Measurements from ENCODE around the gene PCSK4.
"Not testable (repeated sequence)": the region's sequence is repeated elsewhere in the genome, so short reads cannot be mapped to it uniquely, and the experiment has no call there.

The PCSK4 gene

DNA sequence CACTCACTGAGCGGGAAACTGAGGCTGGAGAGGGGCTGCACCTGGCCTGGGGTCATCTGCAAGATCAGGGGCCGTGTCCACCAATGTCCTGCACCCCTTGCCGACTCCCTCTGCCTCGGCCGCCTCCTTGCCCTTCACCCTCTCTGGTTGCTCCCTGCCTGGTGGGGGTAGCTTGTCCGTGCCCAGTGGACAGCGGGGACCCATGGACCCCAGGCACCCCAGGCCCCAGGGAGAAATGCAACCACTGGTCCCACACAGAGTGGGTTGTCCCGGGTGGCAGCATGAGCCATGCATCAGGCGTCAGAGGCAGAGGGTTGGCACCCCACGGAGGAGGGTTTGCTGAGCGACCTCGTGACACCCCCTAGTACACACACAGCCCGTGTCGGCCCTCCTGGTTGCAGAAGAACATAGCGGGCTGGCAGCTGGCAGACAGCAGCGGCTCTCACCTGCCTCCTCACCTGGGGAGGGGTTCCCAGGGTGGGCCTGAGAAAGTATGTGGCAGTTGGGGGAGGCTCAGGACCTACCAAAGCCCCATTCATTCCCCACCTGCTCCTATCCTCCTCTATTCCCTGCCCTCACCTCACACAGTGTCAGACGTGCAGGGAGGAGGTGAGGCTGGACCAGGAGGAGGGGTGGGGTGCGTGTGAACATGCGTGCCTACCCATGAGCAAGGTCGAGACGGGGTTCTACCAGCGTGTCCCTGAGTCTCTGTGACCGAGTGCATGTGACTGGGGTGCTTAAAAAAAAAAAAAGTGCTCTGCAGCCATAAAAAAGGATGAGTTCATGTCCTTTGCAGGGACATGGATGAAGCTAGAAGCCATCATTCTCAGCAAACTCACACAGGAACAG, 14.0 kb upstream of the PCSK4 start:
- no peak for DNase-seq

DNA sequence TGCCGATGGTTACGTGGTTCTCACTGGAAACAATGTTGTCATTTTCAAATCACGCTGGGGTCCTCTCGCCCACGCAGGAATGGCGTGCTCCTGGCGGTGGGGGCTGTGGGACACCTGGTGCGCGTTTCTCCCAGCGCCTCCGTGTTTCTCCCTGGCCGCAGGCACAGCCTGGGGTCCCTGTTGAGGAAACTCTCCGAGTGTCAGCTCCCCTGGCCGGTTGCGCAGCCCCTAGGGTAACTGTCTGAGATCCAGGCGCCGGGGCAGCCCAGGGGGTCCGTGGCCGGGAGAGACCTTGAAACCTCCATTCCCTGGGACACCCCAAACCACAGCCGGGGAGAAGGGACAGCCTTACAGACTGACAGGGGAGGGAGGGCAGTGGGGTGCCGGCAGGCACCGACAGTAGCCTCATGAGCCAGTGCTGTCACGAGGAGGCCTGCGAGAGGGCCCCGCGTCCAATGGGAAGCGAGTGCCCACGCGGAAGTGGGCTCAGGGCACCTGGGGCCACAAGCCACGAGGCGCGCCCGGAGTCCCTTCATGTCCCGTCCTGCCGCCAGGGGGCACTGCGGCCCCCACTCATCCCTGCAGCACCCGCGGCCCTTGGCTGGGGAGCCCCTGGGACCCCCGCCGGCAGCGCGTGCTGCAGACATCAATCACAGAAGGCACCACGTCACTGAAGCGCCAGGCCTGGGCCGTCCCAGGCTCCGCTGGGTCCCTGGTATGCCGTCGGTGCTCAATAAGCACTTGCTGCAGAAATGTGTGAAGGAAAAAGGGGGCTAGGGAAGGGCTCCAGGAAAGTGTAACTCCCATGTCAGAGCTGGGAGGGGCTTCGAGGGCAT, 13.2 kb upstream of the PCSK4 start:
- DNase-seq = peak; percentile 40

DNA sequence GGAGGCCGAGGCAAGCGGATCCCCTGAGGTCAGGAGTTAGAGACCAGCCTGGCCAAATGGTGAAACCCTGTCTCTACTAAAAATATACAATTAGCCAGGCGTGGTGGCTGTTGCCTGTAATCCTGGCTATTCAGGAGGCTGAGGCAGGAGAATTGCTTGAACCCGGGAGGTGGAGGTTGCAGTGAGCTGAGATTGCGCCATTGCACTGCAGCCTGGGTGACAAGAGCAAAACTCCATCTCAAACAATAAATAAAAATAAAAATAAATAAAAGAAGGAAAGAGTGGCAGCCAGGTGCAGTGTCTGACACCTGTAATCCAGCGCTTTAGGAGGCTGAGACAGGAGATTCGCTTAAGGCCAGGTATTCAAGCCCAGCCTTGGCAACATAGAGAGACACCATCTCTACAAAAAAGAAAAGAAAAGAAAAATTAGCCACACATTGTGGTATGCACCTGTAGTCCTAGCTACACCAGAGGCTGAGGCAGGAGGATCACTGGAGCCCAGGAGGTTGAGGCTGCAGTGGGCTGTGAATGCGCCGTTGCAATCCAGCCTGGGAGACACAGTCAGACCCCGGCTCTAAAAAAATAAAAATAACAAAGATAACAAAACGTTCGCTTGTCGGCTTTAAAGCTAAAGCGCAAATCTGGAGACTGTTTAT, 12.4 kb upstream of the PCSK4 start:
- DNase-seq = no peak

DNA sequence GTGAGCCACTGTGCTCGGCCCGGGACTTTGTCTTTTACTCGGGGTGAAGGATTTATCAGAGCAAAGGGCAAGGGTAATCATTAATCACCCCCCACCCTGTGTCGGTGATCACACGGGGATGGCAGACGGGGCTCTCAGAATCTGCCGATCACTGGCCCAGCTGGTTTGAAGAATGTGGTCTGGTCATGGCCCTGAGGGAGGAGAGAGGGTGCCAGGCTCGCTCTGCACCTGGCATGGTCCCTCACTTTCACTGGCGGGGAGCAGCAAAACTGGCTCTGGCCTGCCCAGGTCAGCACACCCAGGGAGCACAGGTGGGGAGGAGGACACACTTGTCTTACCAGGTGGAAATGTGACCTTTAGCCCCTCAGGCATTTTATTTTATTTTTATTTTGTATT, 11.0 kb upstream of the PCSK4 start:
- no peak for DNase-seq

DNA sequence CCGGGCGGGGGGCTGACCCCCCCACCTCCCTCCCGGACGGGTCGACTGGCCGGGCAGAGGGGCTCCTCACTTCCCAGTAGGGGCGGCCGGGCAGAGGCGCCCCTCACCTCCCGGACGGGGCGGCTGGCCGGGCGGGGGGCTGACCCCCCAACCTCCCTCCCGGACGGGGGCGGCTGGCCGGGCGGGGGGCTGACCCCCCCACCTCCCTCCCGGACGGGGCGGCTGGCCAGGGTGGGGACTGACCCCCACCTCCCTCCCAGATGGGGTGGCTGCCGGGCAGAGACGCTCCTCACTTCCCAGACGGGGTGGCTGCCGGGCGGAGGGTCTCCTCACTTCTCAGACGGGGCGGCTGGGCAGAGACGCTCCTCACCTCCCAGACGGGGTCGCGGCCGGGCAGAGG, 9.1 kb upstream of the PCSK4 start:
- DNase-seq = not testable (repeated sequence)

DNA sequence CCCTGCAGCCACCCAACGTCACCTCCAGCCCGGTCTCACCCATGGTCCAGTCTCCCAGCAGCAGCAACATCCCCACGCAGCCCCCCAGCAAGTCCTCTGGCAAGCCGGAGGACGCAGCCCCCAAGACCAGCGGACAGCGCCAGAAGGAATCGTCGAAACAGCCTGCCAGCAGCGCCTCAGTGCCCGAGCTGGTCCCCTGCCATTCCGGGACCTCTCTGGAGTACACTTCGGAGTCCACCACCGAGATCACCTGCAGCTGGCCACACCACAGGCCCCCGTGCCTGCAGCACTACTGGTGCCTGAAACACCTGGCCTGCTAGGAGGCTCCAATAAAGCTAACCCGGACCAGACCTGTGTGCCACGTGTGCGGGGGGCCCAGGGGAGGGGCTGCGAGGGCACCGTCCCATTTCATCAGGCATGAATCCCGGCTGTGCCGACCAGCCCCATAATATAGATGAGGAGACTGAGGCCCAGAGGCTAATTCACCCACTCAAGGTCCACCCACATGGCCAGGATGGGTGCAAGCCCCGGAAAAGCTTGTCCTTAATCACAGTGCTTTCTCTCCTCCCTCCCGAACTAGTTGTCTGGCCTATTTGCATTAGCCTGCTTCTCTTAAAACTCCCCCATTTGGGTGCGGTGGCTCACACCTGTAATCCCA, 7.6 kb upstream of the PCSK4 start:
- no peak for DNase-seq

DNA sequence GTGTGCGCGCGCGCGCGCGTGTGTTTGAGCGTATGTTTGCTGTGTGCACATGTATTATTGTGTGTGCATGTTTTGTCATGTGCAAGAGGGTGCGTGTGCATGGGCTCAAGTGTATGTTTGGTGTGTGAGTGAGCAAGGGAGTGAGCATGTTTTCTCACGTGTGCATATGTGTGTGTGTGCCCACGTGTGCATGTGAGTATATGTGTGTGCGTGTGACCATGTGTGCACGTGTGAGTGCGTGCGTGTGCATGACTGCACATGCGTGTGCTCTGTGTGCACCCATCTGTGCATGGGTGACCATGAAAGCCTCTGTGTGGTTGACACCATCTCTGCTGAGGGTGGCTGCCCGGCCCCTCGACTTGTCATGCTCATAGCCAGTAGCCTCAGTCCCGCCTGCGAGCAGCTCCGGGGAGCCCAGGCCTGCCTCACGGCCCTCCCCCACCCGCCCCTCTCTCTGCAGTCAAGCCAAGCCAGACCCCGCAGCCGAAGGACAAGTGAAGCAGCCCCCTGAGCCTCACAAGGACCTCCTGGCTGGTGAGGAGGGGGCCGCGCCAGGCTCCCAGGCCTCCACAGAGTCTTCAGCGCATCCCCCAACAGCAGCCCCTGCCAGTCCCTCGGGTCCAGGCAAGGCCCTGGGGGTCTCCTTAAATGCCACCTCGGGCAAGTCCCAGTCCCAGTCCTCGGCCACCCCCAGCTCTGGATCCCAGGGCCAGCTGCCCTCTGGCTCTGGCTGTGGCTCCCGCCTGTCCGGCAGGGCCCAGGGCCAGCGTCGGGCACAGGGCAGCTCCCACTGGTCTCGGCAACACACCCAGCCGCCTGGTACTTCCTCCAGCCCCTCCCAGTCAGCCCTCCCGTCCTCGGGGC, 6.8 kb upstream of the PCSK4 start:
- DNase-seq = no peak

DNA sequence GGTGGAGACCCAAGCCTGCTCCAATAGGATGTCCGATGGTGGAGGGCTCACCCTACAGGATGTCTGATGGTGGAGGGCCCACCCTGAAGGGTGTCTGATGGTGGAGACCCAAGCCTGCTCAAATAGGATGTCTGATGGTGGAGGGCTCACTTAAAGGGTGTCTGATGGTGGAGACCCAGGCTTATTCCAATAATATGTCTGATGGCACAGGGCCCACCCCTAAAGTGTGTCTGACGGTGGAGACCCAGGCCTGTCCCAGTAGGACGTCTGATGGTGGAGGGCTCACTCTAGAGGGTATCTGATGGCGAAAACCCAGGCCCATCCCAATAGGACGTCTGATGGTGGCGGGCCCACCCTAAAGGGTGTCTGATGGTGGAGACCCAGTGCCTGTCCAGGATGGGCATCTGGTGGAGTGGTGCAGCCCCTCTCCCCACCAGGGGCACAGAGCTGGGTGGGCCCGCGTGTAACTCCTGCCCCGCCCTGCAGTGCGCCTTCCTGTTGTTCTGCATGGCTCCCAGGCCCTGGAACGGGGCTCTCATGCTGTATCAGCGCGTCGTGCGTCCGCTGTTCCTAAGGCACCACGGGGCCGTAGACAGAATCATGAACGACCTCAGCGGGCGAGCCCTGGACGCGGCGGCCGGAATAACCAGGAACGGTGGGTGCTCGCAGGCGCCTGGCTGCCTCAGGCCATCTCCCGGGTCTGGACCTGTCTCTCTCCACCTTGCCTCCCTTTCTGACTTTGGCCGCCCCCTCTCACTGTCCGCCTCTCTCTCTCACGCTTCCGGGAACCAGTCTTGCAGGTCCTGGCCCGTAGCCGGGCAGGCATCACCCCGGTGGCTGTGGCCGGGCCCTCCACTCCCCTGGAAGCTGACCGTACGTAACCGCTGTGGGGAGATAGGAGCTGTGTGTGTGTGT, 5.9 kb upstream of the PCSK4 start:
- DNase-seq = no peak

DNA sequence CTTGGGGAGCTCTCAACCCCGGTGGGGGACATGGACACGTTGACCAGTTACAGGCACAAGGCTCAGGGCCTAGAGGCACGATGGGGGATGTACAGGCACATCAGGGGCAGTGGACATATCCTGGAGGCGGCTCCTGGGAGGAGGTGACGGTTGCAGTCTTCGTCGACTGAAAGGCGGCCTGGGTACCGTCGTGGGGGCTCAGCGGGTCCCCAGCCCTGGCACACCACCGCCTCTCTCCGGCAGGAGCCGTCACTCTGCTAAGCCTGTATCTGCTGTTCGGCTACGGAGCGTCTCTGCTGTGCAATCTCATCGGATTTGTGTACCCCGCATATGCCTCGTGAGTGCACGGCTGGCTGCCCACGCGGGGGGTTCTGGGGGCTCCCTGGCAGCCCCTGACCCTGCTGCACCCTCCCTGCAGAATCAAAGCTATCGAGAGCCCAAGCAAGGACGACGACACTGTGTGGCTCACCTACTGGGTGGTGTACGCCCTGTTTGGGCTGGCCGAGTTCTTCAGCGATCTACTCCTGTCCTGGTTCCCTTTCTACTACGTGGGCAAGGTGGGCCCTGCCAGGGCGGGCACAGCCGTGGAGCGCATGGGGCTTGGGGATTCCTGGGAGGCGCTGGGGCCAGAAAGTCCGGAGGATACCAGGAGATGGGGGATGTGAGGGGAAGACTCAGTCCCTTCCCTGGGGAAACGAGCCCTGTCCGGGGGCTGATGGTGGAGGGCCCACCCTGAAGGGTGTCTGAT, 5.1 kb upstream of the PCSK4 start:
- DNase-seq = no peak

DNA sequence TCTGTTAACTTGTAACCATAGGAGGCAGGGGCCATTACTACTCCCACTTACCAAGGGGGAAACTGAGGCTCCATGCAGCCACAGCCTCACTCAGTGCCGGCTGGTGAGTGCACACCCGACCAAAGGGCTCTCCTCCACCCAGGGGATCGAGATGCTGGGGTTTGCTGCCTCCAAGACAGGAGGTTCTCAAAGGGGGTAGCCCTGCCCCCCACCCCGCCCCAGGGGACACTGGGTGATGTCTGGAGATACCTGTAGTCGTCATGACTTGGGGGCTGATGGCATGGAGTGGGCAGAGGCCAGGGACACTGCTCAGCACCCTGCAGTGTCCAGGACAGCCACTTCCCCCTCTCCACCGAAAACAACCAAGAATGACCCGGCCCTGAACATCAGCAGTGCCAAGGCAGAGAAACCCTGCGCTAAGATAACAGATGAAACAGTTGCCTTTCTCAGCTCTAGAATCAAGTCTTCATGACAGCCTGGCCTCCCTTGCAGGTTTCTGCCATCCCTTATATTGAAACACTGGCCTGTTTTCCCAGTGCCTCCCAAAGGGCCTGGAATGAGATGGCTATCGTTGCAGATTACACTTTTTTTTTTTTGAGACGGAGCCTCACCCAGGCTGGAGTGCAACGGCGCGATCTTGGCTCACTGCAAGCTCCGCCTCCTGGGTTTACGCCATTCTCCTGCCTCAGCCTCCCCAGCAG, 4.1 kb upstream of the PCSK4 start:
- DNase-seq = no peak

DNA sequence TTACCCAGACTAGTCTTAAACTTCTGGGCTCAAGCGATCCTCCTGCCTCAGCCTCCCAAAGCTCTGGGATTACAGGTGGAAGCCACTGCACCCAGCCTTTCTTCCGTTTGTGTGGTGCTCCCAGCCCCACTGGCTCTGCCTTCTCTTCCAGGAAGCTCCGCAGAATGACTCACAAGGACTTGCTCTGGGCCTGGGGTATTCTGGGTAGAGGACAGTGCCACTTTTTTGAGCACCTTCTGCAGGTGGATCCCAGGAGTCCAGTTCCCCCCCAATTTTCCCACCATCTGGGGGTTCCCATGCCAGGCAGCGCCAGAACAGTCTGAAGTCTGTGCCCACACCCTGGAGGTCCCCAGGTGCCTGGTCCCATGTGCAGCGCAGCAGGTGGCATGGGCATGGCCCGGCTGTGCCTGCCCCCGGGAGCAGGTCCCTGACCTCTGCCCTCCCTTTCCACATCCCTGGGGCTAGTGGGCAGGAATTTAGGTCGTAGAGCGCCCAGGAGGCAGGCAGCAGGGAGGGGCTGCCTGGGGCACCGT, 2.4 kb upstream of the PCSK4 start:
- DNase-seq = no peak

DNA sequence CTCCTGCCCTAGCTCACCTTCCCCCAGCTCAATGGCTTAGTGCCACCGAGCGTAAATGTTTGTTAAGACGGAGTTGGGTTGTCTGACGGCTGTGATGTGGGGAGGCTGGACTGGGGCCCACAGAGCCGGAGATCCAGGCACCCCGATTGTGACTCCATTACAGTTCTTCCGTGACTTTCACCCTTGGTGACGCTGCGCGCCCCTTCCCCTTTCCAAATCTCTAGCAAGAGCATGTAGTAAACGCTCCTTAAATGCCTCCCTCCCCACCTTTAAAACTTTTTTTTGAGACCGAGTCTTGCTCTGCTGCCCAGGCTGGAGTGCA, 1.7 kb upstream of the PCSK4 start:
- DNase-seq = no peak

DNA sequence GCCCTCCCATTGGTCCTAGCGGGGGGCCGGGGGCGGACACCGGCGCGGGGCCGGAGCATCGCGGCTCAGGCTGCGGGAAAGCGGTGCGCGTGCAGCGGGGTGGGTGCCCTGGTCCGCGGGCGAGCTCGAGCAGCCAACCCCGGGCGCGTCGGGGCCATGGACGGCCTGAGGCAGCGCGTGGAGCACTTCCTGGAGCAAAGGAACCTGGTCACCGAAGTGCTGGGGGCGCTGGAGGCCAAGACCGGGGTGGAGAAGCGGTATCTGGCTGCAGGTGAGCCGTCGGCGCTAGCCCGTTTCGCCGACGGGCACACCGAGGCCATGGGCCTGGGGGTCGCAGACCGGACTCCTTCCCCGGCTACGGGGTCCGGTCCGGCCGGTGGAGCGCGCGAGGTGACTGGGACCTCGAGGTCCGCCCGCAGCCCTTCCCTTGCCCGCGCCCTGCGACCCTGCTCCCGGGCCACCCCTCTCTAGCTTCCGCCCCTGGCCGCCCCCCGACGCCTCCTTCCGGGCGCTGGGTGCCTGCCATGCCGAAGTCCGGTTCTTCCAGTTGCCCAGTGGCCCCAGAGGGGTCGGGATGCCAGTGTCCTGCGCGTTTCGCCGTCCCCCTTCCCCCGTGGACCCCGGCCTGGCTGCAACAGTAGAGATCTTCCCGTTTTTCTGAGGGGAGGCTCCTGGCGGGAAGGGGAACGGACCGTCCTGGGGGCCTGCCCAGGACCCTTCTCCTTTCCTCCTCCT, 1.1 kb upstream of the PCSK4 start, which contains the start of gene REEP6:
REEP6 (plus strand) TSS at position 68 of the 735 bp plus-strand sequence; CDS start at position 157, 89 bp downstream.
- DNase-seq = no peak

DNA sequence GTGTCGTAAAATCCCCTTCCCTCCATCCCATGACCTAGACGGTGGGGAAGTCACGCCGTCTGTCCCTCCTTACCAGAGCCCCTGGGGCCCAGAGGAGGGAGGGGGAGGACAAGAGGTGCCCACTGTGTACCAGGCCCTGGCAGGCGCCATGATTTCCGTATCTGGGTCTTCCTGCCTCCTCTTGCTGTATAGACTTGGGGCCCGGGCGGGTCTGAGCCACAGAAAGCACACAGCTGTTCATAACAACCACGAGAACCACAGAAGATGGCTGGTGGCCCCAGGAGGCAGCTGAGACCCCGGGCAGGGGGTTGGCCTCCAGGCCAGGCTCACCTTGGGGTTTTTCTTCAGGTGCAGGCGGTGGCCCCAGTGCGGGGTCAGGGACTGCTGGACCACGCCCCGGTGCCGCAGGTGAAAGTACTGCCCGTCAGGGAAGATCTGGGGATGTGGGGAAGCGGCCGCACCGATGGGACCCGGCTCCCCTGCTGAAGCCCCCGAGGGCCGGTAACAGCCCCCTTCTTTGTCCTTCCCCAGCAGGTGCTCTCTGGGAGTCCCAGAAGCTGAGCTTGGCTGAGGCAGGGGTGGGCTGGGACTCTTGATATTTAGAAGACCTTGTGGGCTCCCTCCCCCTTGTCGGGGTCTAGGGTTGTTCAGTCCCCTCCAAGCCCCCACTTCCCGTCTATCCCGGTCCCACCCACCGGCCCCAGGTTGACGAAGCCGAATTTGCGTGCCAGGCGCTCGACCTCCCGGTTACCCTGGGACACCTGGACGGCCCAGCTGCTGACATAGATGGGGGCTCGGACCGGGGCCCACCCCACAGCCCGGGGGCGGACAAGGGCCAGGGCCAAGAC, 463 bp downstream of the PCSK4 start:
- no peak for DNase-seq

DNA sequence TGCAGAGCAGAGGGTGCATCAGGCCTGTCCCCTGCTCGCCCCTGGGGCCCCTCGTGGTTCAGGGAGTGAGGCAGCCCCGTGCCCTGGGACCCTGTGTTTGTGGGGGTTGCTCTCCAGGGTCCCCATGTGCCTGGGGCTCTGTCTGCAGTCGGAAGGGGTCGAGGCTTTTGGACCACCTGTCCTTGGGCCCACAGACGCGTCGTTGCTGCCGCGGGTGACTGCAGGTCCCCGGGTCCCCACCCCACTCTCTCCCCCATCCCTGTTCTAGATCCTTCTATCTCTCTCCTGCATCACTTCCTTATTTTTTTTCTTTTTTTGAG, 1.9 kb downstream of the PCSK4 start:
- no peak for DNase-seq

DNA sequence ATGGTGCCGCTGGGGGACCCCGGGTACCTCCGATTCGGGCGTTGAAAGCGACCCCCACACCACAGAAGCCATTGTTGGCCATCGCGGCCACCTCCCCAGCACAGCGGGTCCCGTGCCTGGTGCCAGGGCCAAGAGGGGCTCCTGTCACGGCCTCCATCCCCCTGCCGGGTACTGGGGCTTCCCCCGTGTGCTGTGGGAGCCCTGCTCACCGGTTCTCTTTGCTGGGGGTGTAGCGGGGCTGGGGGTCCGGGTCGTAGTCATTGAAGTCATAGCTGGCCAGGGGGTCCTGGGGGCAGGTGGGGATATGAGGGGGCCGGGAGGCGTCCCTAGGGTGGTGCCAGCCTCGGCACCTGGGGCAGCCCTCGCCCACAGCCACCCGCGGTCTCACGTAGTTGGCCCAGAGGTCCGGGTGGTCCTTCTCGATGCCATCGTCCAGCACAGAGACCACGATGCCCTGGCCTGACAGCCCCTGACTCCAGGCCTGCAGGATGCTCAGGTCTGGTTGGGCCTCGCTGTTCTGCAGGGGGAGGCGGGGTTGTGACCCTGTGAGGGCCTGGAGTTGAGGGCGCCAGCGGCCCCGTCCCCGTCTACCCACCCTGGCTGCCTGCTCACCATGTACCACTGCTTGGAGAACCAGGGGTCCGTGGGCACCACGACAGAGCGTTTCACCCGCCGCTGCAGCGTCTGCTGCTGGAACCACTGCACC, 2.4 kb downstream of the PCSK4 start:
- DNase-seq = no peak

Measured in GDM1 (cell line).